Caco-2 (cell line): ENCODE measurements around the gene SNX32. TPM values are rescaled to one million over a fixed set of nuclear protein-coding genes. Genes with fewer than 3 reads are reported as not detected.
A peak's percentile ranks its signal among the peaks of the same experiment; 100 is the strongest.

ENCODE experiments used
- BruUV-seq: library from RNA; stranded (reverse); fragments of 400-500 nt; replicated peaks from 2 replicates; lab custom pipeline; 2021; lab: Mats Ljungman, UMichigan
- CTCF ChIA-PET: fragments of 300-600 bp; sonication (Branson Sonifier 250); formaldehyde crosslinking; loops from one replicate; lab custom pipeline; 2022; ENCODE audit warnings: antibody characterized with exemption; lab: Charles Lee
- POLR2A ChIA-PET: fragments of 300-600 bp; sonication (Branson Sonifier 250); formaldehyde crosslinking; loops from one replicate; lab custom pipeline; 2022; ENCODE audit warnings: antibody characterized with exemption; lab: Charles Lee
- DNase-seq, 2 experiments: peaks; one replicate each; pipeline versions ENCODE4 v3.0.0 to v3.0.0-alpha.2; 2020 to 2022
- H3K27me3 ChIP-seq: replicated peaks from 2 replicates; pipeline ENCODE4 v1.6.0; 2011; ENCODE audit warnings: low read length; ENCODE audit not compliant: control insufficient read depth, insufficient read depth
- H3K36me3 ChIP-seq: 2 replicates; pipeline ENCODE4 v1.5.1; 2011; ENCODE audit warnings: low read length; ENCODE audit not compliant: control insufficient read depth, insufficient read depth
- H3K4me1 ChIP-seq: fragments of 250-450 bp; sonication (Bioruptor Pico); 2 replicates; pipeline ENCODE4 v1.5.1; 2020; ENCODE audit warnings: mild to moderate bottlenecking
- H3K4me3 ChIP-seq: 2 replicates; pipeline ENCODE4 v1.5.1; 2011; ENCODE audit warnings: low read depth, mild to moderate bottlenecking, control low read depth, low read length
- H3K9me3 ChIP-seq: fragments of 250-450 bp; sonication (Bioruptor Pico); 2 replicates; pipeline ENCODE4 v1.5.1; 2020; ENCODE audit warnings: mild to moderate bottlenecking, moderate library complexity
- H3K27ac Mint-ChIP-seq: one replicate; pipeline ENCODE4 v1.8.0; 2022; ENCODE audit warnings: mixed read lengths; ENCODE audit not compliant: unreplicated experiment
- H3K27me3 Mint-ChIP-seq: one replicate; pipeline ENCODE4 v1.8.0; 2022; ENCODE audit warnings: mixed read lengths; ENCODE audit not compliant: insufficient read depth, unreplicated experiment
- H3K36me3 Mint-ChIP-seq: one replicate; pipeline ENCODE4 v1.8.0; 2022; ENCODE audit warnings: mild to moderate bottlenecking, mixed read lengths; ENCODE audit not compliant: insufficient read depth, unreplicated experiment
- H3K4me1 Mint-ChIP-seq: one replicate; pipeline ENCODE4 v1.8.0; 2022; ENCODE audit warnings: low read depth, mixed read lengths; ENCODE audit not compliant: unreplicated experiment
- H3K4me3 Mint-ChIP-seq: one replicate; pipeline ENCODE4 v1.8.0; 2022; ENCODE audit warnings: mild to moderate bottlenecking, moderate library complexity, mixed read lengths; ENCODE audit not compliant: unreplicated experiment
- H3K9me3 Mint-ChIP-seq: one replicate; pipeline ENCODE4 v1.8.0; 2022; ENCODE audit warnings: mixed read lengths; ENCODE audit not compliant: unreplicated experiment
- CTCF ChIP-seq, 2 experiments: fragments of 200-600 bp in 1 of 2; IDR thresholded peaks; 1 replicate in 1 of 2; 2 replicates in 1 of 2; pipeline versions ENCODE4 v1.5.1 to v1.8.0; 2011 to 2022; ENCODE audit warnings: antibody characterized with exemption in 1 of 2, control low read depth in 1 of 2, inconsistent platforms in 1 of 2, low read depth in 1 of 2, low read length in 1 of 2, mild to moderate bottlenecking in 1 of 2, moderate library complexity in 1 of 2; ENCODE audit not compliant: insufficient read depth in 1 of 2, severe bottlenecking in 1 of 2, unreplicated experiment in 1 of 2
- intact Hi-C: fragments of 100-400 bp; cut with micrococcal nuclease; formaldehyde crosslinking; loops from one replicate; pipeline ENCODE4 v1.10.0; 2022; ENCODE audit not compliant: unreplicated experiment
- total RNA-seq: library from RNA; stranded (reverse); gene quantifications from 2 replicates; pipeline ENCODE4 v1.2.3, GENCODE V29; 2022

SNX32 gene
- total RNA-seq, 1 experiment from 2014 or later, result not detected

- Histone ChIP-seq H3K36me3 (no peaks in the 10 kb centered on the region), H3K9me3 (no peaks in the 10 kb centered on the region), H3K4me3 (peak within 1 kb of the TSS; percentile 53), H3K27me3 (no peaks in the 10 kb centered on the region), H3K4me1 (0 out of 2 replicates have a peak, but pooled peaks cover 3% of the 10 kb centered on the region)
- BruUV-seq, result no TSS peak
- intact Hi-C loops, result no loop called here
- Mint-ChIP-seq H3K27ac (peak within 1 kb of the TSS; percentile 77), H3K9me3 (no peaks in the 10 kb centered on the region), H3K36me3 (peaks cover 30% of the 10 kb centered on the region), H3K4me3 (peak within 1 kb of the TSS; percentile 76), H3K4me1 (peaks cover 6% of the 10 kb centered on the region), H3K27me3 (no peaks in the 10 kb centered on the region)
- ChIA-PET CTCF (interaction anchor here (1.9 to 4.0 kb wide), 3 partner anchors 13 to 16 kb away, joined by 7 to 39 read pairs (median 10); partner anchors contain the start of genes FIBP and MUS81), POLR2A (no interaction called here)
- DNase-seq, result no peak
- no peak for TF ChIP-seq CTCF (IDR thresholded peaks at IDR 0.05; ENCODE audit: insufficient read depth in 1 of 2, low read depth in 1 of 2, low read length in 1 of 2, severe bottlenecking in 1 of 2, unreplicated experiment in 1 of 2)
Measured at GRCh38 chr11:65872586-65873317, 39.0 kb downstream of the SNX32 start, which contains the start of gene EFEMP2. Gene EFEMP2 (minus strand): TSS chr11:65872800. CDS start chr11:65872354, 446 bp downstream.

GRCh38 chr11:65873318-65874156 lies 39.8 kb downstream of the SNX32 start:
- H3K9me3 ChIP-seq, result no peaks in the 10 kb centered on the region
- Mint-ChIP-seq H3K4me3 (peak overlapping the region; percentile 76), H3K27me3 (no peaks in the 10 kb centered on the region), H3K4me1 (peaks cover 6% of the 10 kb centered on the region), H3K9me3 (no peaks in the 10 kb centered on the region), H3K27ac (peak overlapping the region; percentile 77), H3K36me3 (peaks cover 27% of the 10 kb centered on the region)
- TF ChIP-seq CTCF (IDR thresholded peaks at IDR 0.05; ENCODE audit: insufficient read depth in 1 of 2, low read depth in 1 of 2, low read length in 1 of 2, severe bottlenecking in 1 of 2, unreplicated experiment in 1 of 2), result no peak
- peak overlapping the region; percentile 53 for H3K4me3 ChIP-seq
- ChIA-PET POLR2A (interaction anchor here (0.6 to 1.0 kb wide), 3 partner anchors 14 to 212 kb away, joined by 3 to 5 read pairs (median 4); partner anchors contain the start of gene FIBP), CTCF (interaction anchor here (1.2 to 2.1 kb wide), 3 partner anchors 11 to 15 kb away, joined by 6 to 10 read pairs (median 7); partner anchors contain the start of genes FIBP and MUS81)
- H3K4me1 ChIP-seq, result 0 out of 2 replicates have a peak, but pooled peaks cover 3% of the 10 kb centered on the region
- BruUV-seq, result no TSS peak
- no peaks in the 10 kb centered on the region for H3K36me3 ChIP-seq
- H3K27me3 ChIP-seq, result no peaks in the 10 kb centered on the region
- DNase-seq, result peak; percentile 89 to 95
- intact Hi-C loops, result no loop called here

GRCh38 chr11:65879617-65880016 lies 45.9 kb downstream of the SNX32 start, which contains the start of gene CTSW:
Gene CTSW (plus strand): TSS chr11:65879837. CDS start chr11:65879855, 18 bp downstream.
- H3K27me3 ChIP-seq, result no peaks in the 10 kb centered on the region
- peaks cover 1% of the 10 kb centered on the region for H3K36me3 ChIP-seq
- CTCF ChIA-PET, result interaction anchor here (1.3 to 1.9 kb wide), 2 partner anchors 9 to 20 kb away, joined by 5 to 7 read pairs; partner anchors contain the start of genes FIBP and MUS81
- Mint-ChIP-seq H3K9me3 (no peaks in the 10 kb centered on the region), H3K4me1 (peaks cover 4% of the 10 kb centered on the region), H3K4me3 (no peak within 1 kb of the TSS), H3K36me3 (peaks cover 31% of the 10 kb centered on the region), H3K27me3 (no peaks in the 10 kb centered on the region), H3K27ac (no peak within 1 kb of the TSS)
- intact Hi-C loops, result no loop called here
- no peak for TF ChIP-seq CTCF (IDR thresholded peaks at IDR 0.05; ENCODE audit: insufficient read depth in 1 of 2, low read depth in 1 of 2, low read length in 1 of 2, severe bottlenecking in 1 of 2, unreplicated experiment in 1 of 2)
- no TSS peak for BruUV-seq
- H3K9me3 ChIP-seq, result no peaks in the 10 kb centered on the region
- POLR2A ChIA-PET, result interaction anchor here (0.6 to 0.7 kb wide), 2 partner anchors 11 to 20 kb away, joined by 3 read pairs; no protein-coding TSS in a partner anchor
- no peak for DNase-seq
- H3K4me3 ChIP-seq, result no peak within 1 kb of the TSS
- H3K4me1 ChIP-seq, result no peaks in the 10 kb centered on the region
